CD8-positive, alpha-beta memory T cell (primary cell): ENCODE measurements around the gene OR4C6. TPM values are rescaled to one million over a fixed set of nuclear protein-coding genes. Genes with fewer than 3 reads are reported as not detected.

Source experiments
- CTCF ChIA-PET: fragments of 350-600 bp; sonication (Branson Sonifier 250); formaldehyde crosslinking; loops from one replicate; lab custom pipeline; 2021; ENCODE audit warnings: antibody characterized with exemption; lab: Charles Lee
- POLR2A ChIA-PET: fragments of 350-600 bp; sonication (Branson Sonifier 250); formaldehyde crosslinking; loops from one replicate; lab custom pipeline; 2021; ENCODE audit warnings: antibody characterized with exemption; lab: Charles Lee
- DNase-seq, 5 donors: peaks; one replicate each; pipeline versions ENCODE4 v3.0.0 to v3.0.0-alpha.2; 2020 to 2022; ENCODE audit warnings: mixed read lengths in 1 of 5
- H3K27ac ChIP-seq: one replicate; pipeline ENCODE4 v1.7.0; 2013; ENCODE audit warnings: low read depth, mild to moderate bottlenecking, low read length, moderate library complexity
- H3K27me3 ChIP-seq: 2 replicates; pipeline ENCODE4 v1.7.0; 2013; ENCODE audit warnings: low read length, mild to moderate bottlenecking; ENCODE audit not compliant: insufficient read depth, poor library complexity, severe bottlenecking
- H3K36me3 ChIP-seq: 2 replicates; pipeline ENCODE4 v1.7.0; 2013; ENCODE audit warnings: mild to moderate bottlenecking, low read length, moderate library complexity; ENCODE audit not compliant: insufficient read depth
- H3K4me1 ChIP-seq: 2 replicates; pipeline ENCODE4 v1.7.0; 2013; ENCODE audit warnings: mild to moderate bottlenecking, low read length, moderate library complexity; ENCODE audit not compliant: insufficient read depth
- H3K4me3 ChIP-seq: 2 replicates; pipeline ENCODE4 v1.7.0; 2013; ENCODE audit warnings: mild to moderate bottlenecking, low read length
- H3K9me3 ChIP-seq: 2 replicates; pipeline ENCODE4 v1.7.0; 2013; ENCODE audit warnings: mild to moderate bottlenecking, low read length
- H3K27ac Mint-ChIP-seq, 8 donors: one replicate each; pipeline ENCODE4 v1.8.0; 2020 to 2021; ENCODE audit warnings: mixed read lengths in 8 of 8, mild to moderate bottlenecking in 6 of 8, inconsistent platforms in 3 of 8, moderate library complexity in 3 of 8
- H3K27me3 Mint-ChIP-seq, 2 donors: one replicate each; pipeline ENCODE4 v1.8.0; 2020 to 2021; ENCODE audit warnings: mixed read lengths in 2 of 2, mild to moderate bottlenecking in 1 of 2, moderate library complexity in 1 of 2
- H3K36me3 Mint-ChIP-seq, 3 donors: one replicate each; pipeline ENCODE4 v1.8.0; 2020 to 2021; ENCODE audit warnings: mixed read lengths in 3 of 3, inconsistent platforms in 1 of 3, mild to moderate bottlenecking in 1 of 3
- H3K4me1 Mint-ChIP-seq, 3 donors: one replicate each; pipeline ENCODE4 v1.8.0; 2020 to 2021; ENCODE audit warnings: mixed read lengths in 3 of 3, inconsistent platforms in 1 of 3, mild to moderate bottlenecking in 1 of 3
- H3K4me3 Mint-ChIP-seq, 7 donors: one replicate each; pipeline ENCODE4 v1.8.0; 2020 to 2021; ENCODE audit warnings: mixed read lengths in 7 of 7, mild to moderate bottlenecking in 6 of 7, moderate library complexity in 4 of 7, inconsistent platforms in 2 of 7
- H3K9me3 Mint-ChIP-seq, 5 donors: one replicate each; pipeline ENCODE4 v1.8.0; 2020 to 2022; ENCODE audit warnings: mixed read lengths in 5 of 5, mild to moderate bottlenecking in 3 of 5, moderate library complexity in 2 of 5, inconsistent platforms in 1 of 5
- polyA plus RNA-seq: library from polyadenylated mRNA; unstranded; fragments of 300-500 nt; fragmentation: Illumina TruSeq; gene quantifications from one replicate; pipeline ENCODE4 v1.2.3, GENCODE V29; 2021
- total RNA-seq, 2 experiments: library from RNA; stranded (reverse); gene quantifications; one replicate each; pipeline ENCODE4 v1.2.3, GENCODE V29; 2021

OR4C6 gene
- total and polyA plus RNA-seq, 3 experiments from 2014 or later = not detected

- no peaks in the 10 kb centered on the region for H3K27me3 ChIP-seq
- ChIA-PET CTCF (no interaction called here), POLR2A (no interaction called here)
- DNase-seq = no peak
- no peak overlapping the region for H3K4me3 ChIP-seq
- H3K27ac ChIP-seq = no peak overlapping the region
- H3K4me1 ChIP-seq = no peaks in the 10 kb centered on the region
- Mint-ChIP-seq H3K27ac (no peak overlapping the region), H3K27me3 (no peaks in the 10 kb centered on the region), H3K36me3 (no peaks in the 10 kb centered on the region), H3K9me3 (peaks cover 3 to 12% (median 8%) of the 10 kb centered on the region in 5 donors), H3K4me1 (no peaks in the 10 kb centered on the region), H3K4me3 (no peak overlapping the region)
- no peaks in the 10 kb centered on the region for H3K36me3 ChIP-seq
- H3K9me3 ChIP-seq = no peaks in the 10 kb centered on the region
Measured at GRCh38 chr11:55669376-55669775, 7.4 kb downstream of the OR4C6 start.

DNA sequence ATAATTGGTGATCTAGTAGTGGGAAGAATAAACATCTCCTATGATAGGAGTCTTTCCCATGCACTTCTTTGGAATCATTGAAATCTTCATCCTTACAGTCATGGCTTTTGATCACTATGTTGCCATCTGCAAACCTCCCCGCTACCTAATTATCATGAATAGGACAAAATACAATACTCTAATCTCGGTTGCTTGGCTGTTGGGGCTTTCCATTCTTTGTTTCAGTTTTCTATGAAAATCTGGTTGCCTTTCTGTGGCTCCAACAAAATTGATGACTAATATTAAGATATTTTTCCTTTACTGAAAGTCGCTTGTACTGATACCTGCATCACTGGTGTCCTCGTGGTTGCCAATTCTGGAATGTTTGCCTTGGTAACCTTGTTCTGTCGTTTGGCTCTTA, 11.9 kb downstream of the OR4C6 start:
- no peak for DNase-seq
- no peaks in the 10 kb centered on the region for H3K27me3 ChIP-seq
- Mint-ChIP-seq H3K4me3 (no peak overlapping the region), H3K4me1 (no peaks in the 10 kb centered on the region), H3K27me3 (no peaks in the 10 kb centered on the region), H3K27ac (no peak overlapping the region), H3K36me3 (no peaks in the 10 kb centered on the region), H3K9me3 (peaks cover 0 to 16% (median 2%) of the 10 kb centered on the region in 5 donors)
- no peak overlapping the region for H3K4me3 ChIP-seq
- POLR2A ChIA-PET = no interaction called here
- H3K27ac ChIP-seq = no peak overlapping the region
- H3K4me1 ChIP-seq = no peaks in the 10 kb centered on the region
- no peaks in the 10 kb centered on the region for H3K36me3 ChIP-seq
- no peaks in the 10 kb centered on the region for H3K9me3 ChIP-seq
- CTCF ChIA-PET = no interaction called here

DNA sequence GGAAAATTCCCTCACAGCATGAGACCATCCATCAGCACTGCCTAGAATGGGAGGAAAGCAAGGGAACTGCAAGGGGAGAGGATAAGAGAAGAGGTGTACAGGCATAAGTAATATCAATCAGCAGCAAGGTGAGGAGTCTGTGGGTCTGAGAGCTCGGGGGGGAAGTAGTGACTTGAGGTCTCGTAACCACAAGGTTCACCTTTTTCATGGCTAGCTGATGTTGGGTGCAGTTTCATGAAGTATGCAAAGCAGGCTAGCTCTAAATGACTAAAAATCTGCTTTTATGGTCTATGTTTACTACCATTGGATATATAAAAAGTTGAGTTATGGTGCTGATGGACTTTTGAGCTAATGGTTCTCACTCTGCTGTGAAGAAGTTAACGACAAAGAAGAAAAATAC, 35.8 kb downstream of the OR4C6 start:
- H3K4me3 ChIP-seq = no peak overlapping the region
- H3K36me3 ChIP-seq = no peaks in the 10 kb centered on the region
- Mint-ChIP-seq H3K4me3 (no peak overlapping the region), H3K27me3 (no peaks in the 10 kb centered on the region), H3K36me3 (no peaks in the 10 kb centered on the region), H3K4me1 (no peaks in the 10 kb centered on the region), H3K27ac (no peak overlapping the region), H3K9me3 (peaks cover 11 to 22% (median 18%) of the 10 kb centered on the region in 5 donors)
- no peaks in the 10 kb centered on the region for H3K9me3 ChIP-seq
- ChIA-PET POLR2A (no interaction called here), CTCF (no interaction called here)
- no peak overlapping the region for H3K27ac ChIP-seq
- DNase-seq = no peak
- H3K4me1 ChIP-seq = no peaks in the 10 kb centered on the region
- H3K27me3 ChIP-seq = no peaks in the 10 kb centered on the region

GRCh38 chr11:55701429-55701828, 39.4 kb downstream of the OR4C6 start:
- no peak overlapping the region for H3K4me3 ChIP-seq
- ChIA-PET CTCF (no interaction called here), POLR2A (no interaction called here)

GRCh38 chr11:55707029-55707428, 45.0 kb downstream of the OR4C6 start:
- Mint-ChIP-seq H3K27ac (no peak overlapping the region), H3K9me3 (peaks cover 9 to 32% (median 20%) of the 10 kb centered on the region in 5 donors), H3K4me3 (no peak overlapping the region), H3K27me3 (no peaks in the 10 kb centered on the region), H3K4me1 (no peaks in the 10 kb centered on the region), H3K36me3 (no peaks in the 10 kb centered on the region)
- no peaks in the 10 kb centered on the region for H3K27me3 ChIP-seq
- no peaks in the 10 kb centered on the region for H3K9me3 ChIP-seq
- H3K36me3 ChIP-seq = no peaks in the 10 kb centered on the region
- no peak overlapping the region for H3K27ac ChIP-seq
- H3K4me1 ChIP-seq = no peaks in the 10 kb centered on the region
- POLR2A ChIA-PET = no interaction called here
- CTCF ChIA-PET = no interaction called here
- DNase-seq = no peak
- H3K4me3 ChIP-seq = no peak overlapping the region

More at GRCh38 chr11:55701429-55701828, 39.4 kb downstream of the OR4C6 start:
- Mint-ChIP-seq H3K27me3 (no peaks in the 10 kb centered on the region), H3K36me3 (no peaks in the 10 kb centered on the region), H3K4me3 (no peak overlapping the region), H3K4me1 (no peaks in the 10 kb centered on the region), H3K9me3 (peaks cover 9 to 18% (median 15%) of the 10 kb centered on the region in 5 donors), H3K27ac (no peak overlapping the region)
- no peak overlapping the region for H3K27ac ChIP-seq
- no peaks in the 10 kb centered on the region for H3K36me3 ChIP-seq
- no peak for DNase-seq
- no peaks in the 10 kb centered on the region for H3K4me1 ChIP-seq
- H3K9me3 ChIP-seq = no peaks in the 10 kb centered on the region
- H3K27me3 ChIP-seq = no peaks in the 10 kb centered on the region

GRCh38 chr11:55714982-55715888, 53.2 kb downstream of the OR4C6 start:
- Histone ChIP-seq H3K9me3 (no peaks in the 10 kb centered on the region), H3K4me3 (no peak overlapping the region), H3K27me3 (no peaks in the 10 kb centered on the region), H3K27ac (no peak overlapping the region), H3K36me3 (no peaks in the 10 kb centered on the region), H3K4me1 (no peaks in the 10 kb centered on the region)
- Mint-ChIP-seq H3K27ac (no peak overlapping the region), H3K4me1 (no peaks in the 10 kb centered on the region), H3K9me3 (peaks cover 4 to 15% (median 7%) of the 10 kb centered on the region in 5 donors), H3K27me3 (no peaks in the 10 kb centered on the region), H3K36me3 (no peaks in the 10 kb centered on the region), H3K4me3 (no peak overlapping the region)
- CTCF ChIA-PET = no interaction called here
- POLR2A ChIA-PET = no interaction called here
- no peak for DNase-seq

Other genes starting within 250 kb of the OR4C6 start
- gene OR4C15, start 107.7 kb upstream of the OR4C6 start, total RNA-seq = not detected
- not detected for gene OR4C15, start 107.7 kb upstream of the OR4C6 start, polyA plus RNA-seq
- gene OR4C16, start 90.1 kb upstream of the OR4C6 start, total RNA-seq = not detected
- not detected for gene OR4C16, start 90.1 kb upstream of the OR4C6 start, polyA plus RNA-seq
- not detected for gene OR4C11, start 54.6 kb upstream of the OR4C6 start, total RNA-seq
- gene OR4C11, start 54.6 kb upstream of the OR4C6 start, polyA plus RNA-seq = not detected
- gene OR4P4, start 27.1 kb upstream of the OR4C6 start, total RNA-seq = not detected
- not detected for gene OR4P4, start 27.1 kb upstream of the OR4C6 start, polyA plus RNA-seq
- not detected for gene OR4S2, start 13.9 kb upstream of the OR4C6 start, total RNA-seq
- not detected for gene OR4S2, start 13.9 kb upstream of the OR4C6 start, polyA plus RNA-seq
- gene OR5D13, start 111.2 kb downstream of the OR4C6 start, total RNA-seq = not detected
- not detected for gene OR5D13, start 111.2 kb downstream of the OR4C6 start, polyA plus RNA-seq
- not detected for gene OR5D14, start 133.4 kb downstream of the OR4C6 start, total RNA-seq
- gene OR5D14, start 133.4 kb downstream of the OR4C6 start, polyA plus RNA-seq = not detected
- gene OR5L1, start 149.2 kb downstream of the OR4C6 start, total RNA-seq = not detected
- gene OR5L1, start 149.2 kb downstream of the OR4C6 start, polyA plus RNA-seq = not detected
- gene OR5D18, start 157.4 kb downstream of the OR4C6 start, total RNA-seq = not detected
- not detected for gene OR5D18, start 157.4 kb downstream of the OR4C6 start, polyA plus RNA-seq
- gene OR5L2, start 165.0 kb downstream of the OR4C6 start, total RNA-seq = not detected
- not detected for gene OR5L2, start 165.0 kb downstream of the OR4C6 start, polyA plus RNA-seq
- not detected for gene OR5D16, start 176.6 kb downstream of the OR4C6 start, total RNA-seq
- not detected for gene OR5D16, start 176.6 kb downstream of the OR4C6 start, polyA plus RNA-seq
- gene TRIM51, start 221.1 kb downstream of the OR4C6 start, total RNA-seq = not detected
- not detected for gene TRIM51, start 221.1 kb downstream of the OR4C6 start, polyA plus RNA-seq